HEK293 (cell line): ENCODE data around the gene P2RY2.

Source experiments
- CTCF ChIA-PET: fragments of 350-600 bp; formaldehyde crosslinking; extraction: SDS; loops from one replicate; lab custom pipeline; 2021; ENCODE audit warnings: antibody characterized with exemption; lab: Yijun Ruan, JAX
- POLR2A ChIA-PET: fragments of 300-600 bp; formaldehyde crosslinking; extraction: SDS; loops from one replicate; lab custom pipeline; 2020; ENCODE audit warnings: antibody characterized with exemption, inconsistent platforms; lab: Yijun Ruan, JAX
- H3K27ac ChIP-seq: fragments of 200-500 bp; sonication (Bioruptor generic); 2 replicates; pipeline ENCODE4 v1.5.1; 2014; ENCODE audit warnings: low read depth, low read length, control low read depth, inconsistent platforms; ENCODE audit errors: extremely low read depth
- H3K36me3 ChIP-seq, 2 experiments: fragments of 200-500 bp in 1 of 2; sonication (Bioruptor generic) in 1 of 2; 1 replicate in 1 of 2; 2 replicates in 1 of 2; pipeline ENCODE4 v1.5.1; 2014 to 2017; ENCODE audit warnings: inconsistent platforms in 2 of 2, low read length in 2 of 2; ENCODE audit not compliant: control insufficient read depth in 2 of 2, insufficient read depth in 1 of 2
- H3K4me1 ChIP-seq: fragments of 200-500 bp; sonication (Bioruptor generic); 2 replicates; pipeline ENCODE4 v1.5.1; 2014; ENCODE audit warnings: mild to moderate bottlenecking, low read length, inconsistent platforms; ENCODE audit not compliant: control insufficient read depth, insufficient read depth
- H3K4me3 ChIP-seq: 2 replicates; pipeline ENCODE4 v1.5.1; 2011; ENCODE audit warnings: low read depth, mild to moderate bottlenecking, control low read depth, low read length, moderate library complexity
- H3K9me3 ChIP-seq: fragments of 200-500 bp; sonication (Bioruptor generic); 2 replicates; pipeline ENCODE4 v1.5.1; 2014; ENCODE audit warnings: low read depth, low read length, inconsistent platforms; ENCODE audit not compliant: control insufficient read depth, insufficient read depth
- HOXD13 ChIP-seq: sonication (generic); formaldehyde crosslinking; IDR thresholded peaks from 2 replicates; pipeline ENCODE4 v1.8.0; 2022; ENCODE audit warnings: missing genetic modification reagents, borderline replicate concordance
- ZBTB17 ChIP-seq: fragments of 450-650 bp; formaldehyde crosslinking; IDR thresholded peaks from 2 replicates; pipeline ENCODE4 v1.5.1; 2016; ENCODE audit warnings: missing biosample characterization, missing genetic modification characterization
- ZFP41 ChIP-seq: fragments of 450-650 bp; formaldehyde crosslinking; IDR thresholded peaks from 2 replicates; pipeline ENCODE4 v1.5.1; 2016; ENCODE audit warnings: missing biosample characterization, missing genetic modification characterization, borderline replicate concordance
- ZIC2 ChIP-seq: fragments of 450-650 bp; formaldehyde crosslinking; IDR thresholded peaks from 2 replicates; pipeline ENCODE4 v1.5.1; 2016; ENCODE audit warnings: missing biosample characterization, missing genetic modification characterization
- ZNF174 ChIP-seq: fragments of 450-650 bp; formaldehyde crosslinking; IDR thresholded peaks from 2 replicates; pipeline ENCODE4 v1.5.0; 2017; ENCODE audit warnings: missing biosample characterization, mild to moderate bottlenecking, missing genetic modification characterization
- ZNF202 ChIP-seq: fragments of 450-650 bp; formaldehyde crosslinking; IDR thresholded peaks from 2 replicates; pipeline ENCODE4 v1.5.1; 2016; ENCODE audit warnings: missing biosample characterization, missing genetic modification characterization, borderline replicate concordance
- ZNF324 ChIP-seq: fragments of 450-650 bp; formaldehyde crosslinking; IDR thresholded peaks from 2 replicates; pipeline ENCODE4 v1.5.1; 2016; ENCODE audit warnings: missing biosample characterization, missing genetic modification characterization
- ZNF394 ChIP-seq: fragments of 450-650 bp; formaldehyde crosslinking; IDR thresholded peaks from 2 replicates; pipeline ENCODE4 v1.5.1; 2016; ENCODE audit warnings: missing biosample characterization, missing genetic modification characterization, mild to moderate bottlenecking, moderate library complexity, borderline replicate concordance
- ZNF521 ChIP-seq: fragments of 450-650 bp; formaldehyde crosslinking; IDR thresholded peaks from 2 replicates; pipeline ENCODE4 v1.5.1; 2017; ENCODE audit warnings: missing biosample characterization, mild to moderate bottlenecking, missing genetic modification characterization
- ZNF571 ChIP-seq: fragments of 450-650 bp; formaldehyde crosslinking; IDR thresholded peaks from 2 replicates; pipeline ENCODE4 v1.5.0; 2017; ENCODE audit warnings: missing biosample characterization, missing genetic modification characterization
- ZNF585B ChIP-seq: fragments of 450-650 bp; formaldehyde crosslinking; IDR thresholded peaks from 2 replicates; pipeline ENCODE4 v1.5.1; 2016; ENCODE audit warnings: missing biosample characterization, missing genetic modification characterization
- ZNF76 ChIP-seq: fragments of 450-650 bp; formaldehyde crosslinking; IDR thresholded peaks from 2 replicates; pipeline ENCODE4; 2016; ENCODE audit warnings: low read depth, missing biosample characterization, missing genetic modification characterization, borderline replicate concordance
- TF ChIP-seq, protein P1 (sequence below): fragments of 450-650 bp; formaldehyde crosslinking; IDR thresholded peaks from 2 replicates; pipeline ENCODE4 v1.5.1; 2016; ENCODE audit warnings: missing biosample characterization, missing genetic modification characterization
- TF ChIP-seq, protein P2 (sequence below): fragments of 450-650 bp; formaldehyde crosslinking; IDR thresholded peaks from 2 replicates; pipeline ENCODE4 v1.5.1; 2016; ENCODE audit warnings: missing biosample characterization, missing genetic modification characterization
- TF ChIP-seq, protein P3 (sequence below): fragments of 450-650 bp; formaldehyde crosslinking; conservative IDR thresholded peaks from 2 replicates; pipeline ENCODE4 v1.5.1; 2016; ENCODE audit warnings: low read depth, missing biosample characterization, missing genetic modification characterization
- TF ChIP-seq, protein P4 (sequence below): fragments of 450-650 bp; formaldehyde crosslinking; IDR thresholded peaks from 2 replicates; pipeline ENCODE4 v1.5.1; 2016; ENCODE audit warnings: missing biosample characterization, missing genetic modification characterization
- TF ChIP-seq, protein P5 (sequence below): fragments of 450-650 bp; formaldehyde crosslinking; IDR thresholded peaks from 2 replicates; pipeline ENCODE4 v1.5.1; 2016; ENCODE audit warnings: missing biosample characterization, missing genetic modification characterization, borderline replicate concordance

The P2RY2 gene

DNA sequence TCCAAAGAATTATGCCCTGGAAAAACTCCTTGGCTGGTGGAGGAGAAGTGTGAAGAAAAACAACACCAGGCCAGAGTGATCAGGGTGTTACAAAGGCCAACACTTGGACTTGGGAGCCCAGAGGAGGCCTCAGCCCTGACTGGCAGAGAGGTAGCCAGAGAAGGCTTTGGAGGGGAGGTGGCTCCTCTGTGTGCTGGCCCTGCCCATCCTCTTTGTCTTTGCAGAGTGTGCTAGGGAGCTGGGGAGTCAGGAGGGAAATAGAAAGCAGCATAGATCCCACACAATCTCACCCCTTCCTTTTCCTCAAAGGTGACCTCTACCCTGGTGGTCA, 42.0 kb downstream of the P2RY2 start:
- ChIA-PET CTCF (interaction anchor here (0.9 to 1.5 kb wide), 2 partner anchors 23 to 75 kb away, joined by 4 to 6 read pairs; no protein-coding TSS in a partner anchor), POLR2A (no interaction called here)
- no peaks in the 10 kb centered on the region for H3K36me3 ChIP-seq
- no peak for TF ChIP-seq ZNF521
- no peak for TF ChIP-seq HOXD13
- no peak for TF ChIP-seq ZIC2 (tag by site-specific recombination)
- no peak for TF ChIP-seq ZNF394
- TF ChIP-seq ZNF571 = no peak
- no peak for TF ChIP-seq ZNF585B (tag by site-specific recombination)
- no peak for TF ChIP-seq ZNF324
- H3K27ac ChIP-seq = no peak overlapping the region
- H3K9me3 ChIP-seq = no peaks in the 10 kb centered on the region
- no peak overlapping the region for H3K4me3 ChIP-seq
- H3K4me1 ChIP-seq = no peaks in the 10 kb centered on the region

DNA sequence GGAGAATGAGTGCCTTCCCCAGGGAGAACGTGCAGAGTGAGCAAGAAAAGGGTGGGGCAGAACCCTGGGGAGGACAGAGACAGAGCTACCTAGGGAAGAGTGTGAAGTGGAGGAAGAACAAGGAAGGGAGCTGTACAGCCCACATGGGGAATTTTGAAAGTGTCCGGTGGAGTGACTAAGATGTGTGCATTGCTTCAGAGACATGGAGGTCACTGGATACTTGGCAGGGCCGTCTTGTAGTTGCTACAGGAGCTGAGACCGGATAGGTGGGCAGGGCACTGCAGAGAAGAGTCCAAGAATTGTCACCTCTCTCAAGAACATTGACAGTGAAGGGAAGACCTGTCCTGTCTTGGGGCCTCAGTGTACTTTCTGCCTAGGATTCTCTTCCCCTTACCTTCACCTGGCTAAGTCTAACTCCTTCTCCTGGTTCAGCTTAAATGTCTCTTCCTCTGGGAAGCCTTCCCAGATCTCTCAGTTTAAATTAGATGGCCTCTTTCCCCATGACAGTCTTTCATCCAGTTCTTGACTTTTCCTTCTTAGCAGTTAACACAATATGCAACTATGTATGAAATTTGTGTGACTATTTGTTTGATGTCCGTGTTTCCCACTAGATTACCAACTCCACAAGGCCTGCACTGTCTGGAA, 44.9 kb downstream of the P2RY2 start:
- ChIA-PET POLR2A (no interaction called here), CTCF (interaction anchor here (0.7 to 1.1 kb wide), 2 partner anchors 11 to 26 kb away, joined by 3 read pairs; no protein-coding TSS in a partner anchor)
- Histone ChIP-seq H3K9me3 (no peaks in the 10 kb centered on the region), H3K36me3 (no peaks in the 10 kb centered on the region), H3K4me1 (no peaks in the 10 kb centered on the region), H3K27ac (no peak overlapping the region), H3K4me3 (no peak overlapping the region)
- TF ChIP-seq, protein P1, sequence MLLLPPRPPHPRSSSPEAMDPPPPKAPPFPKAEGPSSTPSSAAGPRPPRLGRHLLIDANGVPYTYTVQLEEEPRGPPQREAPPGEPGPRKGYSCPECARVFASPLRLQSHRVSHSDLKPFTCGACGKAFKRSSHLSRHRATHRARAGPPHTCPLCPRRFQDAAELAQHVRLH = no peak
- TF ChIP-seq, protein P2, sequence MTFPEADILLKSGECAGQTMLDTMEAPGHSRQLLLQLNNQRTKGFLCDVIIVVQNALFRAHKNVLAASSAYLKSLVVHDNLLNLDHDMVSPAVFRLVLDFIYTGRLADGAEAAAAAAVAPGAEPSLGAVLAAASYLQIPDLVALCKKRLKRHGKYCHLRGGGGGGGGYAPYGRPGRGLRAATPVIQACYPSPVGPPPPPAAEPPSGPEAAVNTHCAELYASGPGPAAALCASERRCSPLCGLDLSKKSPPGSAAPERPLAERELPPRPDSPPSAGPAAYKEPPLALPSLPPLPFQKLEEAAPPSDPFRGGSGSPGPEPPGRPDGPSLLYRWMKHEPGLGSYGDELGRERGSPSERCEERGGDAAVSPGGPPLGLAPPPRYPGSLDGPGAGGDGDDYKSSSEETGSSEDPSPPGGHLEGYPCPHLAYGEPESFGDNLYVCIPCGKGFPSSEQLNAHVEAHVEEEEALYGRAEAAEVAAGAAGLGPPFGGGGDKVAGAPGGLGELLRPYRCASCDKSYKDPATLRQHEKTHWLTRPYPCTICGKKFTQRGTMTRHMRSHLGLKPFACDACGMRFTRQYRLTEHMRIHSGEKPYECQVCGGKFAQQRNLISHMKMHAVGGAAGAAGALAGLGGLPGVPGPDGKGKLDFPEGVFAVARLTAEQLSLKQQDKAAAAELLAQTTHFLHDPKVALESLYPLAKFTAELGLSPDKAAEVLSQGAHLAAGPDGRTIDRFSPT = no peak
- TF ChIP-seq, protein P3, sequence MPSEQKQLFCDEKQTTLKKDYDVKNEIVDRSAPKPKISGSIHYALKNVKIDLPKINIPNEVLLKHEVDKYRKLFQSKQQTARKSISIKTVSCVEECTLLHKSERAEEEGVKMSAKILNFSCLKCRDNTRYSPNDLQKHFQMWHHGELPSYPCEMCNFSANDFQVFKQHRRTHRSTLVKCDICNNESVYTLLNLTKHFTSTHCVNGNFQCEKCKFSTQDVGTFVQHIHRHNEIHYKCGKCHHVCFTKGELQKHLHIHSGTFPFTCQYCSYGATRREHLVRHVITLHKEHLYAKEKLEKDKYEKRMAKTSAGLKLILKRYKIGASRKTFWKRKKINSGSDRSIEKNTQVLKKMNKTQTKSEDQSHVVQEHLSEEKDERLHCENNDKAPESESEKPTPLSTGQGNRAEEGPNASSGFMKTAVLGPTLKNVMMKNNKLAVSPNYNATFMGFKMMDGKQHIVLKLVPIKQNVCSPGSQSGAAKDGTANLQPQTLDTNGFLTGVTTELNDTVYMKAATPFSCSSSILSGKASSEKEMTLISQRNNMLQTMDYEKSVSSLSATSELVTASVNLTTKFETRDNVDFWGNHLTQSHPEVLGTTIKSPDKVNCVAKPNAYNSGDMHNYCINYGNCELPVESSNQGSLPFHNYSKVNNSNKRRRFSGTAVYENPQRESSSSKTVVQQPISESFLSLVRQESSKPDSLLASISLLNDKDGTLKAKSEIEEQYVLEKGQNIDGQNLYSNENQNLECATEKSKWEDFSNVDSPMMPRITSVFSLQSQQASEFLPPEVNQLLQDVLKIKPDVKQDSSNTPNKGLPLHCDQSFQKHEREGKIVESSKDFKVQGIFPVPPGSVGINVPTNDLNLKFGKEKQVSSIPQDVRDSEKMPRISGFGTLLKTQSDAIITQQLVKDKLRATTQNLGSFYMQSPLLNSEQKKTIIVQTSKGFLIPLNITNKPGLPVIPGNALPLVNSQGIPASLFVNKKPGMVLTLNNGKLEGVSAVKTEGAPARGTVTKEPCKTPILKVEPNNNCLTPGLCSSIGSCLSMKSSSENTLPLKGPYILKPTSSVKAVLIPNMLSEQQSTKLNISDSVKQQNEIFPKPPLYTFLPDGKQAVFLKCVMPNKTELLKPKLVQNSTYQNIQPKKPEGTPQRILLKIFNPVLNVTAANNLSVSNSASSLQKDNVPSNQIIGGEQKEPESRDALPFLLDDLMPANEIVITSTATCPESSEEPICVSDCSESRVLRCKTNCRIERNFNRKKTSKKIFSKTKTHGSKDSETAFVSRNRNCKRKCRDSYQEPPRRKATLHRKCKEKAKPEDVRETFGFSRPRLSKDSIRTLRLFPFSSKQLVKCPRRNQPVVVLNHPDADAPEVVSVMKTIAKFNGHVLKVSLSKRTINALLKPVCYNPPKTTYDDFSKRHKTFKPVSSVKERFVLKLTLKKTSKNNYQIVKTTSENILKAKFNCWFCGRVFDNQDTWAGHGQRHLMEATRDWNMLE = no peak
- TF ChIP-seq ZBTB17 (tag by site-specific recombination) = no peak

DNA sequence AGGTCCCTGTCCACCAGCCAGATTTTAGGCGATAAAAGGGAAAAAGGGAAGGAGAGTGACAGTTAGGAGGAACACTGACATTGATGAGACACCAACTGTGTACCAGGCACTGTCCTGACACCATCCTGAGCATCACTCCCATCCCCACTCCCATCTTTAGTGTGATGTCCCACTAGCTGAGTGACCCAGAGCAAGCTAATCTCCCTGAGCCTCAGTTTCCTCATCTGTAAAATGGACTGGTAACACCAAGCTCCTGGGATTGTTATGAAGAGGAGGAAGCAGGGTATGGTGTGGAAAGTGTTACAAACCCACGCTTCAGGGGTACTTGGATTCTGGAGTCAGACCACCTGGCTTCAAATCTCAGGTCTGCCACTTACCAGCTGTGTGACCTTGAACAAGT, 45.6 kb downstream of the P2RY2 start:
- H3K36me3 ChIP-seq = no peaks in the 10 kb centered on the region
- H3K4me3 ChIP-seq = no peak overlapping the region
- ChIA-PET CTCF (no interaction called here), POLR2A (no interaction called here)
- H3K27ac ChIP-seq = no peak overlapping the region
- TF ChIP-seq, protein P4, sequence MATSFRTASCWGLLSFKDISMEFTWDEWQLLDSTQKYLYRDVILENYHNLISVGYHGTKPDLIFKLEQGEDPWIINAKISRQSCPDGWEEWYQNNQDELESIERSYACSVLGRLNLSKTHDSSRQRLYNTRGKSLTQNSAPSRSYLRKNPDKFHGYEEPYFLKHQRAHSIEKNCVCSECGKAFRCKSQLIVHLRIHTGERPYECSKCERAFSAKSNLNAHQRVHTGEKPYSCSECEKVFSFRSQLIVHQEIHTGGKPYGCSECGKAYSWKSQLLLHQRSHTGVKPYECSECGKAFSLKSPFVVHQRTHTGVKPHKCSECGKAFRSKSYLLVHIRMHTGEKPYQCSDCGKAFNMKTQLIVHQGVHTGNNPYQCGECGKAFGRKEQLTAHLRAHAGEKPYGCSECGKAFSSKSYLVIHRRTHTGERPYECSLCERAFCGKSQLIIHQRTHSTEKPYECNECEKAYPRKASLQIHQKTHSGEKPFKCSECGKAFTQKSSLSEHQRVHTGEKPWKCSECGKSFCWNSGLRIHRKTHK (tag by site-specific recombination) = no peak
- TF ChIP-seq ZNF202 (tag by site-specific recombination) (no peak), ZFP41 (tag by site-specific recombination) (no peak), ZNF174 (tag by site-specific recombination) (no peak), ZNF76 (tag by site-specific recombination) (no peak)
- TF ChIP-seq, protein P5, sequence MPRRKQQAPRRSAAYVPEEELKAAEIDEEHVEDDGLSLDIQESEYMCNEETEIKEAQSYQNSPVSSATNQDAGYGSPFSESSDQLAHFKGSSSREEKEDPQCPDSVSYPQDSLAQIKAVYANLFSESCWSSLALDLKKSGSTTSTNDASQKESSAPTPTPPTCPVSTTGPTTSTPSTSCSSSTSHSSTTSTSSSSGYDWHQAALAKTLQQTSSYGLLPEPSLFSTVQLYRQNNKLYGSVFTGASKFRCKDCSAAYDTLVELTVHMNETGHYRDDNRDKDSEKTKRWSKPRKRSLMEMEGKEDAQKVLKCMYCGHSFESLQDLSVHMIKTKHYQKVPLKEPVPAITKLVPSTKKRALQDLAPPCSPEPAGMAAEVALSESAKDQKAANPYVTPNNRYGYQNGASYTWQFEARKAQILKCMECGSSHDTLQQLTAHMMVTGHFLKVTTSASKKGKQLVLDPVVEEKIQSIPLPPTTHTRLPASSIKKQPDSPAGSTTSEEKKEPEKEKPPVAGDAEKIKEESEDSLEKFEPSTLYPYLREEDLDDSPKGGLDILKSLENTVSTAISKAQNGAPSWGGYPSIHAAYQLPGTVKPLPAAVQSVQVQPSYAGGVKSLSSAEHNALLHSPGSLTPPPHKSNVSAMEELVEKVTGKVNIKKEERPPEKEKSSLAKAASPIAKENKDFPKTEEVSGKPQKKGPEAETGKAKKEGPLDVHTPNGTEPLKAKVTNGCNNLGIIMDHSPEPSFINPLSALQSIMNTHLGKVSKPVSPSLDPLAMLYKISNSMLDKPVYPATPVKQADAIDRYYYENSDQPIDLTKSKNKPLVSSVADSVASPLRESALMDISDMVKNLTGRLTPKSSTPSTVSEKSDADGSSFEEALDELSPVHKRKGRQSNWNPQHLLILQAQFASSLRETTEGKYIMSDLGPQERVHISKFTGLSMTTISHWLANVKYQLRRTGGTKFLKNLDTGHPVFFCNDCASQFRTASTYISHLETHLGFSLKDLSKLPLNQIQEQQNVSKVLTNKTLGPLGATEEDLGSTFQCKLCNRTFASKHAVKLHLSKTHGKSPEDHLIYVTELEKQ (tag by site-specific recombination) = no peak
- H3K9me3 ChIP-seq = no peaks in the 10 kb centered on the region
- no peaks in the 10 kb centered on the region for H3K4me1 ChIP-seq
